Forelimb muscle (tissue), 1 donor: ENCODE measurements around the gene MAPK8. TPM values are rescaled to one million over a fixed set of nuclear protein-coding genes. Genes with fewer than 3 reads are reported as not detected.

ENCODE experiments used
- DNase-seq: peaks from one replicate; pipeline ENCODE4 v3.0.0-alpha.2; 2013; ENCODE audit warnings: low read depth
- polyA plus RNA-seq: library from polyadenylated mRNA; unstranded; fragments of 120-200 nt; gene quantifications from one replicate; pipeline ENCODE4 v1.2.1, GENCODE V29; 2013; ENCODE audit not compliant: insufficient read length

The MAPK8 gene
- polyA plus RNA-seq, 1 donor, result 39.1 TPM

DNA sequence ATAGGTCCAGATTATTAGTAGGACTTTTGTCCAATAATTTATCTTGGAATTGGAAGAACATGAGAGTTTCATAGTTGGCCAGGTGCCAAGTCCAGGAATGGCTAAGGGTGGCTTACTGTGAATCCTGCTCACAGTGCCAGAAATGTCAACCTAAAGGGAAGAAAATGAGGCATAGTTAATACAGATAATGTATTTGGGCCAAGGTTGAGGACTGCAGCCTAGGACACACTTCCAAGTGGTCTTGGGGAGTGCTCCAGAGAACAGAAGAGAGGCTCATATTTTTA lies 78.2 kb downstream of the MAPK8 start:
- no peak for DNase-seq

DNA sequence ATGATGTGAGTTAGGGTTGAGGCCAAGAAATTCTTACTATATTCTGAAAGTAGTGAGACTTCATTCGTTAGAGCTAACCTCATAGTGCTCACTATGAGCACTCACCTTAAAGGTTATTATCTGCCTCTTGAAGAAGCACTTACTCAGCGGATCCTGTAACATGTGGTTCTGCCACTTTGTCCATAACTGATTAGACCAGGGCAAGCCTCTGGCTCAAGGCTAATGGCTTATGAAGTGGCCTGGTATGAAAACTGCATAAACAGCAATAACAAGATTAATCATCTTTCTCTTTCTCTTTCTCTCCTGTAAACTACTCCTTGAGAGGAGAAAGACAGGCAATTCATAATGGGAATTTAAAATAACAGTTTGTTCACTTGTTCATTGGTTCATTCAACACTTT lies 82.8 kb downstream of the MAPK8 start:
- no peak for DNase-seq

DNA sequence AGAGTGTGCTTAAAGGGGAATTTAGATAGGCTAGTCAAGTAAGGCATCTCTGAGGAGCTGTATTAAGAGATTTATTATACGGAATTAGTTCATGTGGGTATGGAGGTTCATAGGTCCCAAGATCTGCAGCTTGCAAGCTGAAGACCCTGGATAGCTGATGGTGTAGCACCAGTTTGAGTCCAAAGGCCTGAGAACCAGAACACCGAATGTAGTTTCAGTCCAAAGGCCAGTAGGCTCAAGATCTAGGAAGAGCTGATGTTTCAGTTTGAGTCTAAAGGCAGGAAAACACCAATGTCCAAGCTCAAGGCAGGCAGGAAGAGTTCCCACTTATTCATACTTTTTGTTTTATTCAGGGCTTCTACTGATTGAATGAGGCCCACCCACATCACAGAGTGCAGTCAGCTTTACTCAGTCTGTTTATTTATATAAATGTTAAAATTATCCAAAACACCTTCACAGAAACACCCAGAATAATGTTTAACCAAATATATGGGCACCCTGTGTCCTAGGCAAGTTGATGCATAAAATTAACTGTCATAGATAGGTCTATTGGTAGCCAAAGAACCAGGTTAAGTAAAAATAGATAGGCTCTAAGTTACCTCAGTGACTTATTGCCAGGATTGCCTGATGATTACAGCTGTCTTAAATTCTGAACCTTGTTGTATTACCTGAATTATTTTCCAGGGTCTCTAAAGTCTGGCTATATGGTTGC lies 83.5 kb downstream of the MAPK8 start:
- DNase-seq, result no peak

DNA sequence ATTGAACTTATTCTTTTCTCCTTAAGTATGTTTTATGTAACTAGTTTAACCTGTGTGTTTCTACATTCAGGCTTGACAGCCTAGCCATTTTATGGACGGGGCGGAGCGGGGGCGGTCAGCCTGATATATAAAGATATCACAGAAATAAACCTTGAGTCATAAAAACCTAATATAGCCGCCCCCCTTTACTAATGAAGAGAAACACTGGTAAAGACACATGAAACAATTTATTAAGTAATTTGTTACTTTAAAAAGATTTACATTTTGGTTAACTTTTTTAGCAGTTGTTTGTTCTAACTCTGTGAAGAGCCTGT lies 84.0 kb downstream of the MAPK8 start:
- DNase-seq, result no peak

- no peak for DNase-seq
Measured at GRCh38 chr10:48390933-48391845, 84.7 kb downstream of the MAPK8 start.

DNA sequence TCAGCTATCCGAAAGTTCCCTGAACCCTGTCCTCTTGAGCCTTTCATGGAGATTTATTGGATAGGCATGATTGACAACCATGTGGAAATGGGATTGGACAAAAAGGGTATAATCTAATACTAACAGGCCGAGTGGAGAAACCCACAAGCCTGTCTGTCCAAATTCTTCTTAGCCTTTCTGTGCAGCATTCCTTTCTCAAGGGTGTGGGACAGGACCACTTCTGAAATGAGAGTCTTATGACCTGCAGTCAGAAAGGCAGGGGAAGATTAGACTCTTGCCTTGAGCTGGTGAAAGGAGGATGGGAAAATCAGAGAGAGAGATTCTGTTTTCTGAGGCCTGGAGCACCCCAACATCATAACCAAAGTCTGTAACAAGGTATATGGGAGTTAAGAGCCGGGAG lies 85.5 kb downstream of the MAPK8 start:
- no peak for DNase-seq

DNA sequence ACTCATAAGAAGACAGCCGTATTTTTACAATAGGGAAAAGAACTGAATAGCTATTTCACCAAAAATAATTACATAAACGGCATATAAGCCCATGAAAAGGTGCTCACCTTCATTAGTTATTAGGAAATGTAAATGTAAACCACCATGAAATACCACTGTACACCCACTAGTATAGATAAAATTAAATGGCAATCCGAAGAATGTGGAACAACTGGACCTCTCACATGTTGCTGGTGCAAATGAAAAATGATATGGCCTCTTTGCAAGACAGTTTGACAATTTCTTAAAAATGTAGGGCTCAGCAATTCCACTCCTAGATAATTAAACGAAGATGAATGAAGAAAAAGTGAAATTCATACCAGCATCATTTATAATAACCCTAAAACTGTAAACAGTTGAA lies 91.8 kb downstream of the MAPK8 start:
- DNase-seq, result no peak

DNA sequence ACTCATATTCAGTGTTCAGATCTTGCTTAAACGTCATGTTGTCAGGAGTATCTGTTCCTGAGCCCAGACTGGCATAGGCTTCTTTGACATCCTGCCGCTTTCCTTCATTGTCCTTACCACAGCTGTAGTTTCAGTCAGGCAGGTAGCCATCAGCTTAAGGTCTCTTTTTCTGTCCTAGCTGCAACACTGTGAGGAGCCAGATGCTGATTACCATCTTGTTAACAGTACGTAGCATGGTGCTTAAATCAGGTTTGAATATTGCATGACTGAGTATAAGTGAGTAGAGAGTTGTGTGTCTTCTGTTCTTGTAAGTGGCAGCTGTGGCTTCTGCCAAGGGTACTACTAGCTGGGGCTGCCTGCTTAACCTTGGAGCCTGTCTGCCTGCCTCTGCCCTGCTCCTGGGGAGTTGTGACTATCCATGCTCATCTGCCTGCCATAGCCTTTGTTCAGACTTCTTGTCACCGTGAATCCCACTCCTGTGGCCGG lies 92.6 kb downstream of the MAPK8 start:
- no peak for DNase-seq

- no peak for DNase-seq
Measured at GRCh38 chr10:48399551-48399950, 93.1 kb downstream of the MAPK8 start.

DNA sequence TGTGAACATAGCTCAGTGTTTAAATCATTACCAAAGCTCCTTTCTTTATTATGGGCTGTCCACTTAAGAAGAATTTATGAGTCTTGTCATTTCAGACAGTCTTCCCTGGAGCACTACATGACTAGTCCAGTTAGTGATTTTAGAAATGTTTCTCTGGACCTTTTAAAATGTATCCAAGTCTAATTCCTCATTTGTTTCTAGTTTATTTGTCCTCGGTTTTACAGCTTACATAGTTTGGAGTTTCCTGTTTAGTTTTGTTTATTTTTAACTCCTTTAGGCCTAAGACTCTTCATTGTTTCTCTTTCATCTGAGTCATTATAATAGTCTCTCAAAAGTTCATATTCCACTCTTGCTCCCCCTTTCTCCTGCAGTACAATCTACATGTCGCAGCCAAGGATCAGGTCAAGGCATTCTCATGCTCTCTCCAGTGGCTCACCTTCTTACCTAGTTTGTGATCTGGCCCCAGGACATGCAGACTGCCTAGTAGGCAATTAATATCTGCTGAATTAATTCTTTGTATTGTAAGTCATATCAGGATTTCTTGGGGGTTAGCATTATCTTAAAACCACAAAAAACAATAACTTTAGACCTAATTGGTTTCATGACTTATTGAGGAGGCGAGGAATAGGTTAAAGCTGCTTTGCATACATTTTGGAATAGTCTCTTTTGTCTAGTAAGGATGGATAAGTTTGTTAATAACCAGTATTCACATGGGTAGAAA lies 93.8 kb downstream of the MAPK8 start:
- DNase-seq, result no peak

GRCh38 chr10:48400850-48401220 lies 94.4 kb downstream of the MAPK8 start:
- DNase-seq, result no peak

- DNase-seq, result no peak
Measured at GRCh38 chr10:48404646-48405045, 98.2 kb downstream of the MAPK8 start.

DNA sequence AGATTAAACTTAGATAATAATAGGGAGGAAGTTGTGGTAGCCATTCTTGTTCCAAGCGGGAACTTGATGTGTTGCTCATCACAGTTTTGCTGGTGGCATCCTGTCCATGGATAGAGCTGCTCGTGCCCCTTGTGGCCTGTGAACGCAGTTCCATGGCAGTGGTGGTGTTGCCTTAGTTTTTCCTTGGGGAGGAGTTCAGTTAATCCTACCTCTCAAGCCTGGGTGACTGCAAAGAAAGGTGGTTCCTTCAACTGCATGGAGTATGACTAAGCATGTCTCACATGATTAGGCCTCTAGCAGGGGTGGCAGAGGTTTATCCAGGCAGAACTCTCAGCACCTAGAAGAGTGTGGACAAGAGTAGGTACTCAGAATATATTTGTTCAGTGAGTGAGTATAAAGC lies 99.7 kb downstream of the MAPK8 start:
- no peak for DNase-seq

GRCh38 chr10:48406658-48407057 lies 100.2 kb downstream of the MAPK8 start:
- no peak for DNase-seq

DNA sequence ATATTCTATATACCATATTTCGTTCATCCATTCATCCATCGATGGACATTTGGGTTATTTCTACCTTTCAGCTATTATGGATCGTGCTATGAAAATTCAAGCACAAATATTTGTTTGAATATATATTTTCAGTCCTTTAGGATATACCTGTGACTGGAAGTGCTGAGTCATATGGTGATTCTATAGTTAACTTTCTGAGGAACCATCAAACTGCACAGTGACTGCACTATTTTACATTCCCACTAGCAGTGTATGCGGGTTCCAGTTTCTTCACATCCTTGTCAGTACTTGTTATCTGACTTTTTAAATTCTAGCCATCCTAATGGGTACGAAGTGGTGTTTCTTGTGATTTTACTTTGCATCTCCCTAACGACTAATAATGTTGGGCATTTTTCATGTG lies 104.0 kb downstream of the MAPK8 start:
- DNase-seq, result no peak

DNA sequence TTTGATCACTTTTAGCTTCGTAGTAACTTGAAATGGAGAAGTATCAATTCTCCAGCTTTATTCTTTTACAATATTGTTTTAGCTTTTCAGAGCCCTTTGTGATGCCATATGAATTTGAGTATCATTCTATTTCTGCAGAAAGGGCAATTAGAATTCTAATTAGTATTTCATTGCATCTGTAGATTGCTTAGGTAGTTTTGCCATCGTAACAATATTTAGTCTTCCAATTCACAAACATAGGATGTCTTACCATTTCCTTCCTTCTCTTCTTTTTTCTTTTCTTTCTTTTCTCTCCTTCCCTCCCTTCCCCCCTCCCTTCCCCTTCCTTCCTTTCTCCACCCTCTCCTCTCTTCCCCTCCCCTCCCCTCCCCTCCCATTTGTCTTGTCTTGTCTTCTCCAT lies 105.0 kb downstream of the MAPK8 start:
- DNase-seq, result no peak

- no peak for DNase-seq
Measured at GRCh38 chr10:48412081-48412480, 105.6 kb downstream of the MAPK8 start.

DNA sequence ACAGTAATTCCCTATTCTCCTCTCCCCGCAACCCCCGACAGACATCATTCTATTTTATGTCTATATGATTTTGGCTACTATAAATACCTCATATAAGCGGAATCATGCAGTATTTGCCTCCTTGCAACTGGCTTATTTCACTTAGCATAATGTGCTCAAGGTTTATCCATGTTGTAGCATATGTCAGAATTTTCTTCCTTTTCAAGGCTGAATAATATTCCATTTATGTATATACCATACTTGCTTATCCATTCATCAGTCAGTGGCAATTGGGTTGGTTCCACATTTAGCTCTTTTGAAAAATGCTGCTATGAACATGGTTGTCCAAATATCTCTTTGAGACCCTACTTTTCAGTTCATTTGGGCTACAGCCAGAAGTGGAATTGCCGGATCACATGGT lies 106.5 kb downstream of the MAPK8 start:
- no peak for DNase-seq

DNA sequence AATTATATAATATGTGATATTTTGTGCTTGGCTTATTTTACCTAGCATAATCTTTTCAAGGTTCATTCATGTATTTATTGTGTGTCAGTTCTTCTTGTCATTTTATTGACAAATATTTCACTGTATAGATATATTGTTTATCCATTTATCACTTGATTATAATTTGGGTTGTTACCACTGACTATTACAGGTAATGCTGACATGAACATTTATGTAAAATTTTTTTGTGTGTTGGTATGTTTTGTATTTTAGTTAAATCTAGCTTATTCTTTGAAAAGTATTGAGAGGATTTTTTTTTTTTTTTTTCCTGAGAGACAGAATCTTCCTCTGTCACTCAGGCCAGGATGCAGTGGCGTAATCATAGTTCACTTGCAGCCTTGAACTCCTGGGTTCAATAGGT lies 107.7 kb downstream of the MAPK8 start:
- no peak for DNase-seq

DNA sequence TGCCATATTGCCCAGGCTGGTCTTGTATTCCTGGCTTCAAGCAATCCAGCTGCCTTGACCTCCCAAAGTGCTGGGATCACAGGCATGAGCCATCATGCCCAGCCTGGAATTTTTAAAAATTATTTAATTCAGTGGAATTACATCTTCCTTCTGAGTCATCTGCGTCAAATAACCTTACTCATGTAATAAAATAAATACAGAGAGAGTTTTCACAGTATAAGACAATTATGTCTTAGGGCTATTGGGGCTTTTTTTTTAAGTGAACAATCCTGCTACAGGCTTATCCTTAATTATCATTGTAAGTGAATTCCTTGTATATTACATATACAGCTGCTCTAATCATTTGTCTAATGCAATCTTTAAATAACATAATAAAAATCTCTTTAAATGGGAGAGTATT lies 108.3 kb downstream of the MAPK8 start:
- no peak for DNase-seq

DNA sequence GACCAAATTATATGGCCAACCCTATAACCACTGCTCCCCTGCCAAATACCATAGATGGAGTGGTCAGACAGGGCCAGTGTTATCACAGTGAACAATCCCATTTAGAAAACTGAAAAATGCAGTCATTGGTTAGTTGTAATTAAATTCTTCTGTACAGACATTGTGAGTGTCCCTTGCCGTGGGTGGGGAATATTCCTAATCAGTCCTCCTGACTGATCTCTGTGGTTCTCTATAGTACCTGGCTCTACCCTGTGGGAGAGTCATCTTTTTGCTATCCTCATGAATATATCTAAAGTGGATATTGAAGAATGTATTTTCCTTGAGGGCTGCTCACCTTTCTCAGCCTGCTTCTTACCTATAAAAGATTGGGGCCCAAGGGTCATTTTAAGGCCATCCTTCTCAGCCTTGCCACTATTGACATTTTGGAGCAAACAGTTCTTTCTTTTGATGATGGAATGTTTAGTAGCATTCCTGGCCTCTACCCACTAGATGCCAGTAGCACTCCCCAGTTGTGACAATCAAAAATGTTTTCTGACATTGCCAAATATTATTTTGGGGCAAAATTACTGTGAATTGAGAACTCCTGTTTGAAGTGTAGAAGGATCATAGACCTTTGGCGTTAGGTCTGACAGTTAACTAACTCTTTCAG lies 110.2 kb downstream of the MAPK8 start:
- no peak for DNase-seq

GRCh38 chr10:48417374-48417773 lies 110.9 kb downstream of the MAPK8 start:
- DNase-seq, result no peak
